ENCODE results near the gene ASAH2B. TPM values are rescaled to one million over a fixed set of nuclear protein-coding genes. Genes with fewer than 3 reads are reported as not detected.
A peak's percentile ranks its signal among the peaks of the same experiment; 100 is the strongest.

The ASAH2B gene
- total and polyA plus RNA-seq, 2 of the 13 experiments (the other 11 are each of a cell fraction or from before 2014, with no cell fraction given): 4.2 to 4.6 TPM

DNA sequence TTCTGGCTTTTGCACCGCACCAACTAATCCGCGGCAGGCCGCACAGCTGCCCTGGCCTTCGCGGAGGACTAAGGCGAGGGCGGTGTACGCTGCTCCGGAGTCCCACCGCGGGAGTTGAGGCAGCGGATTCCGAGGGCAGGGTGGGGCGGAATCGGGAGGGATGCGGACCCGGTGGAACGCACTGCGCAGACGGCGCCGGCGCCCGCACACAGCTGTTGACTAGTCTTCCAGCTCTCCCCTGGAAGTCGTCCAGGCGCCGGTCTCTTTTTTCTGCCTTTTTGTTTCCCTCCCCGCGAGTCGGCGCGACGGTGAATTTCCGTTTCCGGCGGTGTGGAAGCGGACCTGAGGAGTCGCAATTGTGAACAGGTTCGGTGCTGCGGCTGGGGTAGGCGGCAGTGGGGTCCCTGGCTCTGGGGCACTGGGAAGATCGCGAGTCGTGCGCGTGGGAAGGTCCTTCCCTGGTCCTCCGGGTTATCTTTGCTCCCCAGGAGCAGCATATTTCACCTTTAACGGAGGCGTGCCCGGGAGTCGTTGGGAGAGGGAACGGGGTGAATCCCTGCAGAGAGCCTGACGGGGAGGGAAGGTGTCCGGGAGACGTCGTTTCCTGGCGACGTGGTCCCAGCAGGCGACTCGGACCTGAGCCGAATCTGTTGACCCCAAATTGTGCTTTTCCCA, at the start of gene ASAH2B (continued):
- TF ChIP-seq ZNF510 (CRISPR knock-in tag; IDR thresholded peaks at IDR 0.05; ENCODE audit: low read depth): 0 out of 2 replicates have a peak, but pooled peaks have one; percentile 27
- TF ChIP-seq, protein P1, sequence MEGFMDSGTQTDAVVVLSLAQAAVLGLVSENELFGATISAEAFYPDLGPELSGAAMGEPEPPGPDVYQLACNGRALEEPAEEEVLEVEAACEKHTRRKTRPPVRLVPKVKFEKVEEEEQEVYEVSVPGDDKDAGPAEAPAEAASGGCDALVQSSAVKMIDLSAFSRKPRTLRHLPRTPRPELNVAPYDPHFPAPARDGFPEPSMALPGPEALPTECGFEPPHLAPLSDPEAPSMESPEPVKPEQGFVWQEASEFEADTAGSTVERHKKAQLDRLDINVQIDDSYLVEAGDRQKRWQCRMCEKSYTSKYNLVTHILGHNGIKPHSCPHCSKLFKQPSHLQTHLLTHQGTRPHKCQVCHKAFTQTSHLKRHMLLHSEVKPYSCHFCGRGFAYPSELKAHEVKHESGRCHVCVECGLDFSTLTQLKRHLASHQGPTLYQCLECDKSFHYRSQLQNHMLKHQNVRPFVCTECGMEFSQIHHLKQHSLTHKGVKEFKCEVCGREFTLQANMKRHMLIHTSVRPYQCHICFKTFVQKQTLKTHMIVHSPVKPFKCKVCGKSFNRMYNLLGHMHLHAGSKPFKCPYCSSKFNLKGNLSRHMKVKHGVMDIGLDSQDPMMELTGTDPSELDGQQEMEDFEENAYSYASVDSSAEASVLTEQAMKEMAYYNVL (CRISPR knock-in tag; IDR thresholded peaks at IDR 0.05; ENCODE audit: borderline replicate concordance): no peak
- no peak; the same call in 1 of the 2 replicates for TF ChIP-seq NKX3-1 (CRISPR knock-in tag; IDR thresholded peaks at IDR 0.05)
- TF ChIP-seq, protein P2, sequence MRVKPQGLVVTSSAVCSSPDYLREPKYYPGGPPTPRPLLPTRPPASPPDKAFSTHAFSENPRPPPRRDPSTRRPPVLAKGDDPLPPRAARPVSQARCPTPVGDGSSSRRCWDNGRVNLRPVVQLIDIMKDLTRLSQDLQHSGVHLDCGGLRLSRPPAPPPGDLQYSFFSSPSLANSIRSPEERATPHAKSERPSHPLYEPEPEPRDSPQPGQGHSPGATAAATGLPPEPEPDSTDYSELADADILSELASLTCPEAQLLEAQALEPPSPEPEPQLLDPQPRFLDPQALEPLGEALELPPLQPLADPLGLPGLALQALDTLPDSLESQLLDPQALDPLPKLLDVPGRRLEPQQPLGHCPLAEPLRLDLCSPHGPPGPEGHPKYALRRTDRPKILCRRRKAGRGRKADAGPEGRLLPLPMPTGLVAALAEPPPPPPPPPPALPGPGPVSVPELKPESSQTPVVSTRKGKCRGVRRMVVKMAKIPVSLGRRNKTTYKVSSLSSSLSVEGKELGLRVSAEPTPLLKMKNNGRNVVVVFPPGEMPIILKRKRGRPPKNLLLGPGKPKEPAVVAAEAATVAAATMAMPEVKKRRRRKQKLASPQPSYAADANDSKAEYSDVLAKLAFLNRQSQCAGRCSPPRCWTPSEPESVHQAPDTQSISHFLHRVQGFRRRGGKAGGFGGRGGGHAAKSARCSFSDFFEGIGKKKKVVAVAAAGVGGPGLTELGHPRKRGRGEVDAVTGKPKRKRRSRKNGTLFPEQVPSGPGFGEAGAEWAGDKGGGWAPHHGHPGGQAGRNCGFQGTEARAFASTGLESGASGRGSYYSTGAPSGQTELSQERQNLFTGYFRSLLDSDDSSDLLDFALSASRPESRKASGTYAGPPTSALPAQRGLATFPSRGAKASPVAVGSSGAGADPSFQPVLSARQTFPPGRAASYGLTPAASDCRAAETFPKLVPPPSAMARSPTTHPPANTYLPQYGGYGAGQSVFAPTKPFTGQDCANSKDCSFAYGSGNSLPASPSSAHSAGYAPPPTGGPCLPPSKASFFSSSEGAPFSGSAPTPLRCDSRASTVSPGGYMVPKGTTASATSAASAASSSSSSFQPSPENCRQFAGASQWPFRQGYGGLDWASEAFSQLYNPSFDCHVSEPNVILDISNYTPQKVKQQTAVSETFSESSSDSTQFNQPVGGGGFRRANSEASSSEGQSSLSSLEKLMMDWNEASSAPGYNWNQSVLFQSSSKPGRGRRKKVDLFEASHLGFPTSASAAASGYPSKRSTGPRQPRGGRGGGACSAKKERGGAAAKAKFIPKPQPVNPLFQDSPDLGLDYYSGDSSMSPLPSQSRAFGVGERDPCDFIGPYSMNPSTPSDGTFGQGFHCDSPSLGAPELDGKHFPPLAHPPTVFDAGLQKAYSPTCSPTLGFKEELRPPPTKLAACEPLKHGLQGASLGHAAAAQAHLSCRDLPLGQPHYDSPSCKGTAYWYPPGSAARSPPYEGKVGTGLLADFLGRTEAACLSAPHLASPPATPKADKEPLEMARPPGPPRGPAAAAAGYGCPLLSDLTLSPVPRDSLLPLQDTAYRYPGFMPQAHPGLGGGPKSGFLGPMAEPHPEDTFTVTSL (CRISPR knock-in tag; IDR thresholded peaks at IDR 0.05; ENCODE audit: borderline replicate concordance): no peak
- TF ChIP-seq MYNN (CRISPR knock-in tag; IDR thresholded peaks at IDR 0.05; ENCODE audit: low read depth): no peak
- no peak for TF ChIP-seq HMG20A (CRISPR knock-in tag; IDR thresholded peaks at IDR 0.05; ENCODE audit: borderline replicate concordance)
- peak; percentile 90 for TF ChIP-seq PHF8 (CRISPR knock-in tag; IDR thresholded peaks at IDR 0.05)
- TF ChIP-seq ZNF264 (CRISPR knock-in tag; IDR thresholded peaks at IDR 0.05): peak; percentile 91
- TF ChIP-seq ZNF775 (CRISPR knock-in tag; IDR thresholded peaks at IDR 0.05; ENCODE audit: borderline replicate concordance): no peak
- TF ChIP-seq ZEB1 (IDR thresholded peaks at IDR 0.05; ENCODE audit: insufficient replicate concordance, low read depth): no peak
- TF ChIP-seq, protein P3, sequence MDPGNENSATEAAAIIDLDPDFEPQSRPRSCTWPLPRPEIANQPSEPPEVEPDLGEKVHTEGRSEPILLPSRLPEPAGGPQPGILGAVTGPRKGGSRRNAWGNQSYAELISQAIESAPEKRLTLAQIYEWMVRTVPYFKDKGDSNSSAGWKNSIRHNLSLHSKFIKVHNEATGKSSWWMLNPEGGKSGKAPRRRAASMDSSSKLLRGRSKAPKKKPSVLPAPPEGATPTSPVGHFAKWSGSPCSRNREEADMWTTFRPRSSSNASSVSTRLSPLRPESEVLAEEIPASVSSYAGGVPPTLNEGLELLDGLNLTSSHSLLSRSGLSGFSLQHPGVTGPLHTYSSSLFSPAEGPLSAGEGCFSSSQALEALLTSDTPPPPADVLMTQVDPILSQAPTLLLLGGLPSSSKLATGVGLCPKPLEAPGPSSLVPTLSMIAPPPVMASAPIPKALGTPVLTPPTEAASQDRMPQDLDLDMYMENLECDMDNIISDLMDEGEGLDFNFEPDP (CRISPR knock-in tag; conservative IDR thresholded peaks at IDR 0.05): no peak
- TF ChIP-seq THAP11 (CRISPR knock-in tag; IDR thresholded peaks at IDR 0.05): peak; percentile 76
- 0 out of 2 replicates have a peak, but pooled peaks have one; percentile 52 for TF ChIP-seq ZSCAN20 (CRISPR knock-in tag; IDR thresholded peaks at IDR 0.05; ENCODE audit: borderline replicate concordance)
- no peak for TF ChIP-seq NFATC3 (CRISPR knock-in tag; IDR thresholded peaks at IDR 0.05)
- no peak for TF ChIP-seq CAMTA2 (CRISPR knock-in tag; IDR thresholded peaks at IDR 0.05; ENCODE audit: borderline replicate concordance)
- no peak for TF ChIP-seq HMGA1 (CRISPR knock-in tag; conservative IDR thresholded peaks at IDR 0.05)
- TF ChIP-seq, protein P4, sequence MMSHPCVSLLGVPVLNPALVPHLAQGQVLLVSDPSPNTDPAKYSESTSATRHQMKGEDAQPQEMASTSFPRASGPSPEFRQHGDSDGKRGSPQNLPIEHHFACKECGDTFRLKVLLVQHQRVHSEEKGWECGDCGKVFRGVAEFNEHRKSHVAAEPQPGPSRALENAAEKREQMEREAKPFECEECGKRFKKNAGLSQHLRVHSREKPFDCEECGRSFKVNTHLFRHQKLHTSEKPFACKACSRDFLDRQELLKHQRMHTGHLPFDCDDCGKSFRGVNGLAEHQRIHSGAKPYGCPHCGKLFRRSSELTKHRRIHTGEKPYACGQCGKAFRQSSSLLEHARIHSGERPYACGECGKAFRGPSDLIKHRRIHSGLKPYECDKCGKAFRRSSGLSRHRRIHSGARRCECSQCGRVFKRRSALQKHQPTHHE (CRISPR knock-in tag; IDR thresholded peaks at IDR 0.05; ENCODE audit: borderline replicate concordance): no peak
- no peak for TF ChIP-seq TOPORS (CRISPR knock-in tag; IDR thresholded peaks at IDR 0.05)

All from HepG2 (cell line).